Uterus (tissue), 4 donors: ENCODE data around the gene HDAC7. TPM values are rescaled to one million over a fixed set of nuclear protein-coding genes. Genes with fewer than 3 reads are reported as not detected.

Experiments
- DNase-seq, 2 donors: peaks; one replicate each; pipeline ENCODE4 v3.0.0-alpha.2; 2019 to 2020
- H3K27ac ChIP-seq, 2 donors: fragments of 200-600 bp; sonication (generic); 1 replicate in 1 of 2; 2 replicates in 1 of 2; pipeline ENCODE4 v1.5.1; 2016 to 2018
- H3K27me3 ChIP-seq, 2 donors: fragments of 200-600 bp; sonication (generic); one replicate each; pipeline ENCODE4 v1.5.1; 2018 to 2019; ENCODE audit warnings: control low read depth in 1 of 2
- H3K36me3 ChIP-seq, 2 donors: fragments of 200-600 bp; sonication (generic); one replicate each; pipeline ENCODE4 v1.5.1; 2019; ENCODE audit warnings: control low read depth in 1 of 2
- H3K4me1 ChIP-seq, 2 donors: fragments of 200-600 bp; sonication (generic); one replicate each; pipeline ENCODE4 v1.5.1; 2018 to 2019; ENCODE audit warnings: control low read depth in 1 of 2
- H3K4me3 ChIP-seq, 2 donors: fragments of 200-600 bp; sonication (generic); 1 replicate in 1 of 2; 2 replicates in 1 of 2; pipeline ENCODE4 v1.5.1; 2018 to 2019; ENCODE audit warnings: mild to moderate bottlenecking in 1 of 2
- H3K9me3 ChIP-seq, 2 donors: fragments of 200-600 bp; sonication (generic); one replicate each; pipeline ENCODE4 v1.5.1; 2019; ENCODE audit warnings: control low read depth in 1 of 2
- POLR2A ChIP-seq, 2 donors: fragments of 450-650 bp; IDR thresholded peaks; one replicate each; pipeline ENCODE4 v1.6.1; 2016; ENCODE audit warnings: antibody characterized with exemption in 2 of 2, mild to moderate bottlenecking in 1 of 2, moderate library complexity in 1 of 2
- intact Hi-C: fragments of 100-400 bp; cut with DNase I; formaldehyde crosslinking; loops from one replicate; pipeline ENCODE4 v1.15.1; 2023; ENCODE audit warnings: low total_unique reads
- total RNA-seq, 4 donors: library from RNA; depleted of rRNA in 3 of 4; stranded (reverse); fragments of >200 nt in 3 of 4; gene quantifications; one replicate each; pipeline versions ENCODE4 v1.1.0 to v1.2.4, GENCODE V29; 2014 to 2023
- TF ChIP-seq, protein P1 (sequence below), 4 experiments: fragments of 200-600 bp in 2 of 4; fragments of 450-650 bp in 2 of 4; sonication (generic) in 2 of 4; IDR thresholded peaks; one replicate each; pipeline ENCODE4 v1.5.1; 2016 to 2019; ENCODE audit warnings: antibody characterized with exemption in 4 of 4, mild to moderate bottlenecking in 2 of 4, moderate library complexity in 1 of 4
- donor health status: DM: yes; HTN: yes; CAD: no.

HDAC7 gene
- total RNA-seq, 4 donors from 2014 or later = 33.0 to 191 (median 42.5) TPM

GRCh38 chr12:47798382-47798948 lies 21.2 kb downstream of the HDAC7 start:
- TF ChIP-seq POLR2A (IDR thresholded peaks at IDR 0.05) = no peak
- TF ChIP-seq, protein P1, sequence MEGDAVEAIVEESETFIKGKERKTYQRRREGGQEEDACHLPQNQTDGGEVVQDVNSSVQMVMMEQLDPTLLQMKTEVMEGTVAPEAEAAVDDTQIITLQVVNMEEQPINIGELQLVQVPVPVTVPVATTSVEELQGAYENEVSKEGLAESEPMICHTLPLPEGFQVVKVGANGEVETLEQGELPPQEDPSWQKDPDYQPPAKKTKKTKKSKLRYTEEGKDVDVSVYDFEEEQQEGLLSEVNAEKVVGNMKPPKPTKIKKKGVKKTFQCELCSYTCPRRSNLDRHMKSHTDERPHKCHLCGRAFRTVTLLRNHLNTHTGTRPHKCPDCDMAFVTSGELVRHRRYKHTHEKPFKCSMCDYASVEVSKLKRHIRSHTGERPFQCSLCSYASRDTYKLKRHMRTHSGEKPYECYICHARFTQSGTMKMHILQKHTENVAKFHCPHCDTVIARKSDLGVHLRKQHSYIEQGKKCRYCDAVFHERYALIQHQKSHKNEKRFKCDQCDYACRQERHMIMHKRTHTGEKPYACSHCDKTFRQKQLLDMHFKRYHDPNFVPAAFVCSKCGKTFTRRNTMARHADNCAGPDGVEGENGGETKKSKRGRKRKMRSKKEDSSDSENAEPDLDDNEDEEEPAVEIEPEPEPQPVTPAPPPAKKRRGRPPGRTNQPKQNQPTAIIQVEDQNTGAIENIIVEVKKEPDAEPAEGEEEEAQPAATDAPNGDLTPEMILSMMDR (IDR thresholded peaks at IDR 0.05) = no peak
- no peaks in the 10 kb centered on the region for H3K36me3 ChIP-seq
- intact Hi-C loops = no loop called here
- H3K4me1 ChIP-seq = peaks cover 6 to 50% of the 10 kb centered on the region in 2 donors
- no peak for DNase-seq
- no peak overlapping the region for H3K4me3 ChIP-seq
- no peaks in the 10 kb centered on the region for H3K27me3 ChIP-seq
- H3K27ac ChIP-seq = peak overlapping the region; percentile 26 to 41
- no peaks in the 10 kb centered on the region for H3K9me3 ChIP-seq

DNA sequence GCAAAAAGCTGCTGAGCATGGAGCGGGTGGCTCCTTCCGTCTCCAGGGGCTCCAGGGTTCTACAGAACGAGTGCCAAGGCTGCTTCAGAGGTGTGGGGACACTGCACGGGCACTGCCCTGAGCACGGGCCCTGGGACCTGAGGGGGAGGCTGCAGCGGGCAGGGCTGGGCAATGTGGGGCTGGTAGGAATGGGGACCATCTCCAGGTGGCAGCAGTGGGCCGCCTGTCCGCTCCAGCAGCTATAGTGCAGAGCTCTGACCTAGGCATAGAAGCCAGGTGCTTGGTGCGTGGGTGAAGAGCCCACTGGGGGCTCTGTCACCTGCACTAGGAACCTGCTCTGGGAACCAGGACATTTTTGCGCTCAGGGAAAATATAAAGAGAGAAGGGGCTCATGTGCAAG lies 22.3 kb downstream of the HDAC7 start:
- DNase-seq = no peak
- no peaks in the 10 kb centered on the region for H3K9me3 ChIP-seq
- H3K4me1 ChIP-seq = peaks cover 5 to 40% of the 10 kb centered on the region in 2 donors
- intact Hi-C loops = no loop called here
- no peaks in the 10 kb centered on the region for H3K36me3 ChIP-seq
- TF ChIP-seq POLR2A (IDR thresholded peaks at IDR 0.05) = no peak
- TF ChIP-seq, protein P1 (IDR thresholded peaks at IDR 0.05) = peak in 3 of 4 experiments; percentile 11 to 33 (median 28)
- no peak overlapping the region for H3K4me3 ChIP-seq
- no peaks in the 10 kb centered on the region for H3K27me3 ChIP-seq
- peak overlapping the region in 1 of 2 donors; percentile 41 for H3K27ac ChIP-seq

GRCh38 chr12:47795814-47796411 lies 23.8 kb downstream of the HDAC7 start:
- H3K4me1 ChIP-seq = peaks cover 0 to 27% of the 10 kb centered on the region in 2 donors
- TF ChIP-seq POLR2A (IDR thresholded peaks at IDR 0.05) = no peak
- TF ChIP-seq, protein P1 (IDR thresholded peaks at IDR 0.05) = no peak
- no peak for DNase-seq
- H3K9me3 ChIP-seq = no peaks in the 10 kb centered on the region
- H3K27ac ChIP-seq = no peak overlapping the region
- H3K4me3 ChIP-seq = no peak overlapping the region
- no peaks in the 10 kb centered on the region for H3K36me3 ChIP-seq
- intact Hi-C loops = no loop called here
- H3K27me3 ChIP-seq = no peaks in the 10 kb centered on the region

DNA sequence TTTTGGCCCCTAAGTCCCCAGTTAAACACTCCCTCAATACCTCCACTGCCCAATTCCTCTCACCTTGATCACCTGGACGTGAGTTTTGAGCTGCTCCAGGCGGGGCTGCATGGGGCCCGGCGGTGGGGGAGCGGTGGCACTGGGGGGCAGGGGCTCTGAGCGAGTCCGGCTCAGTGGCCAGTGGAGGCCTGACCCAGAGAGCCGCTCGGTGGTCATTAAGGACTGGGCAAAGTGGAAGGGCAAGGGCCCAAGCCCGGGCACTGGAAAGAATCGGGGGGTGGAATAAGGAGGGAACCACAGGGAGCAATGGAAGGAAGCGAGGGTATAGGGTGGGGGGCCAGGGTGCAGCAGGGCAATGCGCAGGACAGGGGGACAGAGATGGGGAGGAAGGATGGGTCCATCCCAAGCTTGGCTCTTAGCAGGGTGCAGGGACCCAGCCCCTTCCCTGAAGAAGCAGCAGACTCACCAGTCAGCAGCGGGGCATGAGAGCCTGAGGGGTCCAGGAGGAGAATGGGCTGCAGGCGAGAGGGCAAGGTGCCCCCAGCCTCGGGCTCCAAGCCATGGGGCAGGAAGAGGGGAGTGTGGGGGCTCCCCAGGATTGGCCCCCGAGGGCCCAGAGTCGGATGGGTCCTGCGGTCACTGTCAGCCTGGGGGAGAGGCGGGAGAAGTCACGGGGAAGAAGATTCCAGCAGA lies 24.4 kb downstream of the HDAC7 start:
- intact Hi-C loops = no loop called here
- no peak overlapping the region for H3K4me3 ChIP-seq
- no peaks in the 10 kb centered on the region for H3K9me3 ChIP-seq
- DNase-seq = no peak
- no peak overlapping the region for H3K27ac ChIP-seq
- H3K36me3 ChIP-seq = no peaks in the 10 kb centered on the region
- TF ChIP-seq, protein P1 (IDR thresholded peaks at IDR 0.05) = no peak
- no peak for TF ChIP-seq POLR2A (IDR thresholded peaks at IDR 0.05)
- peaks cover 0 to 22% of the 10 kb centered on the region in 2 donors for H3K4me1 ChIP-seq
- H3K27me3 ChIP-seq = no peaks in the 10 kb centered on the region

DNA sequence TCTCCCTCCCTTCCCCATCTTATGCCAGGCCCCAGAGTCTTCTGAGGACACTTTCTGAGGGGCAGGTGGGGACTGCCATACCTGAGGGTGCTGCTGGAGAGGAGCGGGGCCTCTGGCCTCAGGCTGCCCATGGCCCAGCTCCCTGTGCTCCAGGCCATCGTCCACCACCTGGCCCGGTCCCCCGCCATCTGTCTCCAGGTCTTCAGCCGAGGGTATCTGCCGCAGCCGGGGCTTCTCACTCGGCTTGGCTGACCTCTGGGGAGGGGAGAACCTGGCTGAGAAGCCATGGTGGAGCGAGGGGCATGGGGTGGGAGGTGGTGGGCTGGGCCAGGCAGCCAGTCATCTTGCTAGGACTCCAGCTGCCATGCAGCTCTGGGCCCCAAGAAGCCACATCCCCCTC lies 25.0 kb downstream of the HDAC7 start:
- Histone ChIP-seq H3K9me3 (no peaks in the 10 kb centered on the region), H3K36me3 (no peaks in the 10 kb centered on the region), H3K27me3 (no peaks in the 10 kb centered on the region), H3K4me1 (peaks cover 0 to 16% of the 10 kb centered on the region in 2 donors), H3K27ac (no peak overlapping the region), H3K4me3 (no peak overlapping the region)
- intact Hi-C loops = no loop called here
- TF ChIP-seq, protein P1 (IDR thresholded peaks at IDR 0.05) = no peak
- no peak for TF ChIP-seq POLR2A (IDR thresholded peaks at IDR 0.05)
- DNase-seq = no peak
